Suprapubic skin (tissue), 4 donors: Measurements from ENCODE around the gene RBM39.
"Not testable (repeated sequence)": the region's sequence is repeated elsewhere in the genome, so short reads cannot be mapped to it uniquely, and the experiment has no call there.

Experiments used
- POLR2A ChIP-seq, 2 donors: fragments of 450-650 bp; IDR thresholded peaks; one replicate each; pipeline ENCODE4 v1.6.1; 2017; ENCODE audit warnings: antibody characterized with exemption in 2 of 2, mild to moderate bottlenecking in 2 of 2, moderate library complexity in 2 of 2
- POLR2AphosphoS5 ChIP-seq, 3 donors: sonication (generic); formaldehyde crosslinking; IDR thresholded peaks; one replicate each; pipeline ENCODE4 v1.6.1; 2017; ENCODE audit warnings: antibody characterized with exemption in 3 of 3
- TF ChIP-seq, protein P1 (sequence below), 2 donors: fragments of 200-600 bp in 1 of 2; fragments of 450-650 bp in 1 of 2; sonication (generic) in 1 of 2; IDR thresholded peaks; one replicate each; pipeline ENCODE4 v1.5.1; 2016 to 2019; ENCODE audit warnings: antibody characterized with exemption in 2 of 2, mild to moderate bottlenecking in 1 of 2, moderate library complexity in 1 of 2

DNA sequence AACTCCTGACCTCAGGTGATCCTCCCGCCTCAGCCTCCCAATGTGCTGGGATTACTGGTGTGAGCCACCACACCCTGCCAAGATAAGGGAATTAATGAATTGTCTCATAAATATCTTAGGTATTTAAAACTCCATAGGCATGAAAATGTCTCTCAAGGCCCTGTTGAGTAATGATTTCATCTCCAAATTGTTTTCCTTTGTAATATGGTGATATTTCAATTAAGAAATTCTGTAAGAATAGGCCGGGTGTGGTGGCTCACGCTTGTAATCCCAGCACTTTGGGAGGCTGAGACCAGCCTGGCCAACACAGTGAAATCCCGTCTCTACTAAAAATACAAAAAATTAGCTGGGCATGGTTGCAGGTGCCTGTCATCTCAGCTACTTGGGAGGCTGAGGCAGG, 43.5 kb upstream of the RBM39 start:
- TF ChIP-seq POLR2AphosphoS5, POLR2A (IDR thresholded peaks at IDR 0.05): not testable (repeated sequence)
- TF ChIP-seq, protein P1, sequence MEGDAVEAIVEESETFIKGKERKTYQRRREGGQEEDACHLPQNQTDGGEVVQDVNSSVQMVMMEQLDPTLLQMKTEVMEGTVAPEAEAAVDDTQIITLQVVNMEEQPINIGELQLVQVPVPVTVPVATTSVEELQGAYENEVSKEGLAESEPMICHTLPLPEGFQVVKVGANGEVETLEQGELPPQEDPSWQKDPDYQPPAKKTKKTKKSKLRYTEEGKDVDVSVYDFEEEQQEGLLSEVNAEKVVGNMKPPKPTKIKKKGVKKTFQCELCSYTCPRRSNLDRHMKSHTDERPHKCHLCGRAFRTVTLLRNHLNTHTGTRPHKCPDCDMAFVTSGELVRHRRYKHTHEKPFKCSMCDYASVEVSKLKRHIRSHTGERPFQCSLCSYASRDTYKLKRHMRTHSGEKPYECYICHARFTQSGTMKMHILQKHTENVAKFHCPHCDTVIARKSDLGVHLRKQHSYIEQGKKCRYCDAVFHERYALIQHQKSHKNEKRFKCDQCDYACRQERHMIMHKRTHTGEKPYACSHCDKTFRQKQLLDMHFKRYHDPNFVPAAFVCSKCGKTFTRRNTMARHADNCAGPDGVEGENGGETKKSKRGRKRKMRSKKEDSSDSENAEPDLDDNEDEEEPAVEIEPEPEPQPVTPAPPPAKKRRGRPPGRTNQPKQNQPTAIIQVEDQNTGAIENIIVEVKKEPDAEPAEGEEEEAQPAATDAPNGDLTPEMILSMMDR (IDR thresholded peaks at IDR 0.05) = not testable (repeated sequence)
